AG10803 (cell line): ENCODE measurements around the gene FAM174B.

Experiments
- DNase-seq: peaks from one replicate; pipeline ENCODE4 v3.0.0; 2010; ENCODE audit warnings: low read depth
- H3K4me3 ChIP-seq: 2 replicates; pipeline ENCODE4 v1.5.1; 2011; ENCODE audit warnings: mild to moderate bottlenecking, low read length, control low read depth
- TF ChIP-seq, protein P1 (sequence below): conservative IDR thresholded peaks from 2 replicates; pipeline ENCODE4 v1.5.1; 2011; ENCODE audit warnings: mild to moderate bottlenecking, low read length, control low read depth, inconsistent platforms

The FAM174B gene

GRCh38 chr15:92671406-92671805 lies 15.8 kb upstream of the FAM174B start:
- no peak for DNase-seq
- H3K4me3 ChIP-seq, result no peak overlapping the region
- TF ChIP-seq, protein P1, sequence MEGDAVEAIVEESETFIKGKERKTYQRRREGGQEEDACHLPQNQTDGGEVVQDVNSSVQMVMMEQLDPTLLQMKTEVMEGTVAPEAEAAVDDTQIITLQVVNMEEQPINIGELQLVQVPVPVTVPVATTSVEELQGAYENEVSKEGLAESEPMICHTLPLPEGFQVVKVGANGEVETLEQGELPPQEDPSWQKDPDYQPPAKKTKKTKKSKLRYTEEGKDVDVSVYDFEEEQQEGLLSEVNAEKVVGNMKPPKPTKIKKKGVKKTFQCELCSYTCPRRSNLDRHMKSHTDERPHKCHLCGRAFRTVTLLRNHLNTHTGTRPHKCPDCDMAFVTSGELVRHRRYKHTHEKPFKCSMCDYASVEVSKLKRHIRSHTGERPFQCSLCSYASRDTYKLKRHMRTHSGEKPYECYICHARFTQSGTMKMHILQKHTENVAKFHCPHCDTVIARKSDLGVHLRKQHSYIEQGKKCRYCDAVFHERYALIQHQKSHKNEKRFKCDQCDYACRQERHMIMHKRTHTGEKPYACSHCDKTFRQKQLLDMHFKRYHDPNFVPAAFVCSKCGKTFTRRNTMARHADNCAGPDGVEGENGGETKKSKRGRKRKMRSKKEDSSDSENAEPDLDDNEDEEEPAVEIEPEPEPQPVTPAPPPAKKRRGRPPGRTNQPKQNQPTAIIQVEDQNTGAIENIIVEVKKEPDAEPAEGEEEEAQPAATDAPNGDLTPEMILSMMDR, result no peak

DNA sequence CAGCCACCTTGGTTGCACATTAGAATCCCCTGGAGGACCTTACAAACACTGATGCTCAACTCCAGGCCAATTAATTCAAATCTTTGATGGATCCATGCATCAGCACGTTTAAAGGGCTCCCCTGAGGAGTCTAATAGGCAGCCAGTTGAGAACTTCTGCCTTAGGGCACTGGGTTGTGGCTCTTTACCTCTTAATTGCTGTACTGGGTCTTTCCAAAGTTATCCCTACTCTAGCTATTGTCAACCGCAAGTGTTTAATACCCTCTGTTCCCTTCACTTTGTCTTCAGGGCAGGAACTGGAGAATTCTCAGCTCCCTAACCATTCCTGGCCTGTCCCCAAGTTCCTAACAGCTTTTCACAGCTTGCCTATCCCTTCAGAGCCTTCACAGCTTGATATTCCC lies 15.0 kb upstream of the FAM174B start:
- H3K4me3 ChIP-seq, result no peak overlapping the region
- no peak for DNase-seq
- TF ChIP-seq, protein P1, result no peak

GRCh38 chr15:92669432-92669831 lies 13.9 kb upstream of the FAM174B start:
- DNase-seq, result no peak
- TF ChIP-seq, protein P1, result no peak
- H3K4me3 ChIP-seq, result no peak overlapping the region

DNA sequence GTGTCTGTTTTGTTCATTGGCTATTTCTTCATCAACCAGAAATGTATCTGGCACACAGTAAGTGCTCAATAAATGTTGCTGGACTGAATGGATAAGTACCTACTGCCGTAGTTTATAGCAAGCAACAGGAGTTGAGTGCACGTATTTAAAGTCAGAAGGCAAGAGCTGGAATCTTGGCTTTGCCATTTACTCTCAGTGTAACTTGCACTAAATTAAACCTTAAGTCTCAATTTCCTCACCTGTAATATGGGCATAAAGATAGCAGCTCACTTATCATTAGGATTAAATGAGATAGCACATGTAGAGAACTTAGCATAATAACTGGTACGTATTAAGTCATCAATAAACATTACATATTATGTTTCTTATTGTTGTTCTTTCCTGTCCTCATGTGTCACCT lies 13.0 kb upstream of the FAM174B start:
- H3K4me3 ChIP-seq, result no peak overlapping the region
- DNase-seq, result no peak
- TF ChIP-seq, protein P1, result no peak

DNA sequence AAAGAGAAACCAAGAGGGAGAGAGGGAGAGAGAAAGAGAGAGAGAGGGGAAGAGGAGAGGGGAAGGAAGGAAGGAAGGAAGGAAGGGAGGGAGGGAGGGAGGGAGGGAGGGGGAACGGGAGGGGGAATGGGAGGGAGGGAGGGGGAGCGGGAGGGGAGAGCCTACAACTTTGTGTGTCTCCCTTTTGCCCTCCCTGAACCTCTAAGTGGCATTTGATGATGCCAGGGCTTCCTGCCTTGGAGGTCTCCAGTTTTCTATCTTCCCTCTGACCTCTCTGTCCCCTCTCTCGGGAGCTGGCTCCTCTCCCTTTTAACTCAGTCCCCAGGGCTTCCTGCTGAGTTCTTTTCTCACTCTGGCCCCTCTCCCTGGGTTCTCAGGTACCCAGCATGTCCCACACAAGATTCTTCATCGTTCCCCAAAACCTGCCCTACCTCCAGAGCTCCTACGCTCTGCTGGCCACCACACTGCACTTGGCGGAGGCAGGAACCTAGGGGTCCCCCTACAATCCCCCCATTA lies 12.5 kb upstream of the FAM174B start:
- H3K4me3 ChIP-seq, result no peak overlapping the region
- DNase-seq, result no peak
- TF ChIP-seq, protein P1, result no peak

- TF ChIP-seq, protein P1, result no peak
- no peak for DNase-seq
- no peak overlapping the region for H3K4me3 ChIP-seq
Measured at GRCh38 chr15:92667287-92667904, 11.8 kb upstream of the FAM174B start.

DNA sequence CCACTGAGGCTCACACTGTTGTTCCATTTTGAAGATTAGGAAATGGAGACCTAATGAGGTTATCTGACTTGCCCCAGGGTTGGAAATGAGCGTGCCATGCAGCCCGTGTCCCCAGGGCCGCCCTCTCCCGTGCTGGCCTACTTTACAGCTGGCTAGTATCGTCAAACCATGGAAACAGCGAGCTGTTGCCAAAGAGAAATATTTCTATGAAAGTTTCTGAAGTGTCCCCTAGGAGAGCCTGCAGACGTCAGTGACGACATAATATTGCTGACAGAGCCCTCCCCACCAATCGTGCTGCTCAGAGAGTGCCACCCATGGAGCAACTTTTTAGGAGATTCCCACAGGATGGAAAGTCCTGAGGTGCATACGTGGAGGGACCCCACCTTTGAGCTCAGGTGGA lies 11.2 kb upstream of the FAM174B start:
- peak; percentile 21 for DNase-seq
- TF ChIP-seq, protein P1, result no peak
- H3K4me3 ChIP-seq, result no peak overlapping the region
